Neutrophil (primary cell): ENCODE measurements around the gene TRA2A.

Experiments
- H3K27ac ChIP-seq: fragments of 200-600 bp; sonication (generic); 2 replicates; pipeline ENCODE4 v1.5.1; 2016; ENCODE audit warnings: mild to moderate bottlenecking, moderate library complexity
- H3K27me3 ChIP-seq: fragments of 200-600 bp; sonication (generic); 2 replicates; pipeline ENCODE4 v1.6.0; 2016; ENCODE audit warnings: mild to moderate bottlenecking
- H3K36me3 ChIP-seq: fragments of 200-600 bp; sonication (generic); 2 replicates; pipeline ENCODE4 v1.5.1; 2017
- H3K4me1 ChIP-seq, 2 experiments: fragments of 200-600 bp in 1 of 2; sonication (generic) in 1 of 2; 1 replicate in 1 of 2; 2 replicates in 1 of 2; pipeline versions ENCODE4 v1.5.1 to v1.6.1; 2013 to 2016; ENCODE audit warnings: low read depth in 1 of 2, low read length in 1 of 2, mild to moderate bottlenecking in 1 of 2, moderate library complexity in 1 of 2; ENCODE audit not compliant: control insufficient read depth in 1 of 2, insufficient read depth in 1 of 2
- H3K4me3 ChIP-seq, 2 experiments: fragments of 200-600 bp in 1 of 2; sonication (generic) in 1 of 2; 1 replicate in 1 of 2; 2 replicates in 1 of 2; pipeline ENCODE4 v1.5.1; 2013 to 2016; ENCODE audit warnings: low read depth in 1 of 2, low read length in 1 of 2, mild to moderate bottlenecking in 1 of 2, moderate library complexity in 1 of 2
- H3K9me3 ChIP-seq: fragments of 200-600 bp; sonication (generic); 2 replicates; pipeline ENCODE4 v1.5.1; 2016
- CTCF ChIP-seq: fragments of 200-600 bp; sonication (generic); IDR thresholded peaks from 2 replicates; pipeline ENCODE4 v1.5.1; 2016; ENCODE audit warnings: antibody characterized with exemption

Gene TRA2A

GRCh38 chr7:23545493-23545892 lies 13.7 kb upstream of the TRA2A start:
- H3K4me3 ChIP-seq, result no peak overlapping the region
- H3K4me1 ChIP-seq, result peaks cover 3 to 5% of the 10 kb centered on the region in 2 experiments
- no peaks in the 10 kb centered on the region for H3K36me3 ChIP-seq
- peaks cover 6% of the 10 kb centered on the region for H3K27me3 ChIP-seq
- H3K9me3 ChIP-seq, result no peaks in the 10 kb centered on the region
- no peak overlapping the region for H3K27ac ChIP-seq
- TF ChIP-seq CTCF, result no peak

GRCh38 chr7:23544913-23545354 lies 13.2 kb upstream of the TRA2A start:
- no peaks in the 10 kb centered on the region for H3K36me3 ChIP-seq
- no peak overlapping the region for H3K27ac ChIP-seq
- TF ChIP-seq CTCF, result no peak

GRCh38 chr7:23542752-23543151 lies 11.0 kb upstream of the TRA2A start:
- H3K9me3 ChIP-seq, result no peaks in the 10 kb centered on the region
- no peak for TF ChIP-seq CTCF
- peaks cover 3 to 5% of the 10 kb centered on the region in 2 experiments for H3K4me1 ChIP-seq
- no peaks in the 10 kb centered on the region for H3K36me3 ChIP-seq
- H3K4me3 ChIP-seq, result no peak overlapping the region
- H3K27me3 ChIP-seq, result no peaks in the 10 kb centered on the region
- H3K27ac ChIP-seq, result no peak overlapping the region

More at GRCh38 chr7:23544913-23545354, 13.2 kb upstream of the TRA2A start:
- Histone ChIP-seq H3K4me1 (peaks cover 3 to 5% of the 10 kb centered on the region in 2 experiments), H3K4me3 (no peak overlapping the region), H3K27me3 (peaks cover 6% of the 10 kb centered on the region), H3K9me3 (no peaks in the 10 kb centered on the region)

GRCh38 chr7:23539494-23539907 lies 7.7 kb upstream of the TRA2A start:
- Histone ChIP-seq H3K4me3 (no peak overlapping the region), H3K27ac (no peak overlapping the region)
- no peak for TF ChIP-seq CTCF

GRCh38 chr7:23538301-23538700 lies 6.5 kb upstream of the TRA2A start:
- Histone ChIP-seq H3K27me3 (no peaks in the 10 kb centered on the region), H3K36me3 (no peaks in the 10 kb centered on the region), H3K4me3 (no peak overlapping the region), H3K9me3 (no peaks in the 10 kb centered on the region), H3K4me1 (no peaks in the 10 kb centered on the region), H3K27ac (no peak overlapping the region)
- no peak for TF ChIP-seq CTCF

More at GRCh38 chr7:23539494-23539907, 7.7 kb upstream of the TRA2A start:
- no peaks in the 10 kb centered on the region for H3K27me3 ChIP-seq
- no peaks in the 10 kb centered on the region for H3K9me3 ChIP-seq
- H3K36me3 ChIP-seq, result no peaks in the 10 kb centered on the region
- no peaks in the 10 kb centered on the region for H3K4me1 ChIP-seq

- H3K27ac ChIP-seq, result no peak overlapping the region
- H3K27me3 ChIP-seq, result no peaks in the 10 kb centered on the region
- H3K36me3 ChIP-seq, result no peaks in the 10 kb centered on the region
- H3K4me1 ChIP-seq, result peaks cover 22 to 25% of the 10 kb centered on the region in 2 experiments
- TF ChIP-seq CTCF, result no peak
- H3K4me3 ChIP-seq, result no peak overlapping the region
- no peaks in the 10 kb centered on the region for H3K9me3 ChIP-seq
Observed at GRCh38 chr7:23533238-23533604, 1.4 kb upstream of the TRA2A start.
